ENCODE measurements around the gene OSBPL8.

Gene OSBPL8

DNA sequence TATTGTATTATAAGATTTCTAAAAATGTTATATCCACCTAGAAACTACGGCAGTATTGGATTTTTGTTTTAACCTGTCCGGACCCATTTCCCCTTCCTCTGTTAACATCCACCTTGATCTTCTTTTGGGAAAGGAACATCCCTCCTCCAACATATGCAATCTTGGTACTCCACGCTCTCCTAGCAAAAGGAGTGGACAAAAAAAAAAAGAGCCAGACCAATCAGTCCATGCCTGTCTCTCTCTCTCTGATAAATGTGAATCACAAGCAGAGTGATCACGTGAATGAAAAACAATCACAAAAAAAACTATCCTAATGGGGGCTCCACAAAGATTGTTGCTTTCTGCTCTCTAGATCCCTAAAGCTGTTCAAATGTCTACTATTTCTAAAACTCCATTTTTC is 27.1 kb downstream of the OSBPL8 start:
- no peak for DNase-seq (ENCODE audit: low read depth)
- H3K4me3 ChIP-seq (ENCODE audit: control insufficient read depth, low read depth, low read length): no peak overlapping the region
- TF ChIP-seq, protein P1, sequence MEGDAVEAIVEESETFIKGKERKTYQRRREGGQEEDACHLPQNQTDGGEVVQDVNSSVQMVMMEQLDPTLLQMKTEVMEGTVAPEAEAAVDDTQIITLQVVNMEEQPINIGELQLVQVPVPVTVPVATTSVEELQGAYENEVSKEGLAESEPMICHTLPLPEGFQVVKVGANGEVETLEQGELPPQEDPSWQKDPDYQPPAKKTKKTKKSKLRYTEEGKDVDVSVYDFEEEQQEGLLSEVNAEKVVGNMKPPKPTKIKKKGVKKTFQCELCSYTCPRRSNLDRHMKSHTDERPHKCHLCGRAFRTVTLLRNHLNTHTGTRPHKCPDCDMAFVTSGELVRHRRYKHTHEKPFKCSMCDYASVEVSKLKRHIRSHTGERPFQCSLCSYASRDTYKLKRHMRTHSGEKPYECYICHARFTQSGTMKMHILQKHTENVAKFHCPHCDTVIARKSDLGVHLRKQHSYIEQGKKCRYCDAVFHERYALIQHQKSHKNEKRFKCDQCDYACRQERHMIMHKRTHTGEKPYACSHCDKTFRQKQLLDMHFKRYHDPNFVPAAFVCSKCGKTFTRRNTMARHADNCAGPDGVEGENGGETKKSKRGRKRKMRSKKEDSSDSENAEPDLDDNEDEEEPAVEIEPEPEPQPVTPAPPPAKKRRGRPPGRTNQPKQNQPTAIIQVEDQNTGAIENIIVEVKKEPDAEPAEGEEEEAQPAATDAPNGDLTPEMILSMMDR (conservative IDR thresholded peaks at IDR 0.05; ENCODE audit: control insufficient read depth, insufficient read depth, low read depth, low read length): no peak

DNA sequence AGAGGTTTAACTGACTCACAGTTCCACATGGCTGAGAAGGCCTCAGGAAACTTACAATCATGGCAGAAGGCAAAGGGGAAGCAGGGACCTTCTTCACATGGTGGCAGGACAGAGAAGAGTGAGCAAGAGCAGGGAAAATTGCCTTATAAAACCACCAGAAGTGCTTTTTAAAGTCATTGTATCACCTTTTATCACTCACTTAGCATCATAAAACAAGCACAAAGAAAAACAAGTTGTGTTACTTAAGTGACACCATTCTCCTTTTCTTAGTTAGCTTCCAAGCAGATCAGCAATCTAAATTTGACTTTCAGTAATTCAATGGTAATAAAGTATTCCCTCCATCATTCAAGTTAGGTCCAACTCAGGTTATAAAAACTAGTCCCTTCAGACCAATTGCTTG is 28.5 kb downstream of the OSBPL8 start:
- no peak for DNase-seq (ENCODE audit: low read depth)
- no peak overlapping the region for H3K4me3 ChIP-seq (ENCODE audit: control insufficient read depth, low read depth, low read length)
- TF ChIP-seq, protein P1 (conservative IDR thresholded peaks at IDR 0.05; ENCODE audit: control insufficient read depth, insufficient read depth, low read depth, low read length): no peak

DNA sequence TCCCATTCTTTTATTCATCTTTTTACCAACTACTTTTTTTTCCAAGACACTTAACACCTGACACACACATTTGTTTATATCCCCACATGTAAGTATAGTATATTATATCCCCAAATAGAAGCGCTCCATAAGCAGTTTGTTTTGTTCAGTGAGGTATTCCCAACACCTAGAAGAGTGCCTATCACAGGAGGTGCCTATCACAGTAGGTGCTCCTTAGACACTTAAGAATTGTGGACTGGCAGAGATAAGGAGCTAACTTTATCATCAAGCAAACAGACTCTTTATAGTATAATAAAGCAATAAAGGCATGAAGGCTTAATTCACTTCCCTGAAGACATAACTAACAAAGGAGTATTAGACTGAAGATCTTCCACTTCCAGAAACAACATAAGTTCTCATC is 29.1 kb downstream of the OSBPL8 start:
- no peak overlapping the region for H3K4me3 ChIP-seq (ENCODE audit: control insufficient read depth, low read depth, low read length)
- TF ChIP-seq, protein P1 (conservative IDR thresholded peaks at IDR 0.05; ENCODE audit: control insufficient read depth, insufficient read depth, low read depth, low read length): no peak
- DNase-seq (ENCODE audit: low read depth): no peak

DNA sequence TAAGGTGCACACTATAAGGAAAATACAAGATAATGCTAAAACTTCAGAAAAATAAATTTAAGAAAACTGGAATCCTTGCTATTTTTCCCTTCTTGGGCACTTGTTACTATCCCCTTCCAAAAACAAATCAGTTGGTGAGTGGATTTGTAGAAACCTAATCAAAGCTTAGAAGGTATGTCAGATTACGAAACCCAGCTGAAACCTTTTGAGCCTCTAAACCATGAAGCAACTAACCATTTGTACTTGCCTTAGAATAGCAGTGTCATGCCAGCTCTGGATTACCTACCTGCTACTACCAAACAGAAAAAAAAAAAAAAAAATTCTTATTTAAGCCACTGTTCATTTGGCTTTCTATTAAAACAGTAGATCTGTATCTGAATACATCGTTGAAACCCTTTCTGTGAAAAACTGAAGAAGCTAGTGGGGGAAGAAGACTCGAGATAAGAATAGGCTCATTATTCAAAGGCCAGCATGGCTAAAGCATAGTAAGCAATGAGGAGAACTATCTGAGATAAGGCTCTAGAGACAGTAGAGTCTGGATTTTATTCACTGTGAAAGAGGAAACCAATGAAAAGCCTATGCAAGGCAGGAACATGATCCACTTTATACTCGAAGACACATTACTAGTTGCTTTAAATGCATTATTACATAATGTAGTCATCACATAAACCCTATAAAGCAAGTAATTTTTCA is 30.2 kb downstream of the OSBPL8 start:
- peak; percentile 7 for DNase-seq (ENCODE audit: low read depth)

DNA sequence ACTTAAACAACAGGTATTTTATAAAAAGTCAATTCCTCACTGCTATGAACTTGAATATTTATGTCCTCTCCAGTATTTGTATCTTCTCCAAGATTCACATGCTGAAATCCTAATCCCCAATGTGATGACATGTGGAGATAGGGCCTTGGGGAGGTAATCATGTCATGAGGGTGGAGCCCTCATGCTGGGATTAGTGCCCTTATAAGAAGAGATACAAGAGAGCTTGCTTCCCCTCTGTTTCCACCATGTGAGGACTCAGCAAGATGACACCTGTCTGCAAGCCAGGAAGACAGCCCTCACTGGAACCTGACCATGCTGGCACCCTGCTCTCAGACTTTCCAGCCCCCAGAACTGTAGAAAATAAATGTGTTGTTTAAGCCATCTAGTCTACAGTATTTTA is 36.2 kb downstream of the OSBPL8 start:
- TF ChIP-seq, protein P1 (conservative IDR thresholded peaks at IDR 0.05; ENCODE audit: control insufficient read depth, insufficient read depth, low read depth, low read length): no peak
- DNase-seq (ENCODE audit: low read depth): no peak
- no peak overlapping the region for H3K4me3 ChIP-seq (ENCODE audit: control insufficient read depth, low read depth, low read length)

More for the DNA sequence above, 30.2 kb downstream of the OSBPL8 start:
- TF ChIP-seq, protein P1 (conservative IDR thresholded peaks at IDR 0.05; ENCODE audit: control insufficient read depth, insufficient read depth, low read depth, low read length): no peak
- H3K4me3 ChIP-seq (ENCODE audit: control insufficient read depth, low read depth, low read length): no peak overlapping the region

DNA sequence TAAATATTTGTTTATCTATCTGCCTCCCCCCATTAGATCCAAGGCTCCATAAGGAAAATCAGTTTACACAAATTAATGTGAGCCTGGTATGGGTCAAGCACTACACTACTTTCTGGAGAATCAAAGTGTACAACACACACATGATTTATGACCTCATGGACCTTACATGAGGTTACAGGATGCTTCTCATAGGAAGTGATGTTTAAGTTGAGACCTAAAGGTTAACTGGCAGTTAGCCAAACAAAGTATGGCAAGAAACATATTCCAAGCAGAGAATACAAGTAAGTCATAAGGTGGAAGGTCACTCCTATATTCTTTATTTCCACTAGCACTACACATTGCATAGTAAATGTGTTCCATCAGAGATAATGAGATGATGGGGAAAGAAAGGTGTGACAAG is 39.2 kb downstream of the OSBPL8 start:
- peak; percentile 9 for DNase-seq (ENCODE audit: low read depth)
- TF ChIP-seq, protein P1 (conservative IDR thresholded peaks at IDR 0.05; ENCODE audit: control insufficient read depth, insufficient read depth, low read depth, low read length): no peak
- H3K4me3 ChIP-seq (ENCODE audit: control insufficient read depth, low read depth, low read length): no peak overlapping the region
